H9 (cell line): ENCODE measurements around the gene MSRB1. TPM values are rescaled to one million over a fixed set of nuclear protein-coding genes. Genes with fewer than 3 reads are reported as not detected.

Experiments
- DNase-seq: peaks from one replicate; pipeline ENCODE4 v3.0.0-alpha.2; 2017
- H2AFZ ChIP-seq: one replicate; pipeline ENCODE4 v1.6.1; 2013; ENCODE audit warnings: mild to moderate bottlenecking, low read length, control low read depth, moderate library complexity
- H2AK5ac ChIP-seq: 2 replicates; pipeline ENCODE4 v1.6.1; 2013; ENCODE audit warnings: low read length, control low read depth, mixed read lengths; ENCODE audit not compliant: insufficient read length
- H2BK120ac ChIP-seq: one replicate; pipeline ENCODE4 v1.6.1; 2013; ENCODE audit warnings: low read depth, mild to moderate bottlenecking, low read length, control low read depth, inconsistent platforms; ENCODE audit not compliant: poor library complexity, severe bottlenecking
- H2BK12ac ChIP-seq: 2 replicates; pipeline ENCODE4 v1.6.1; 2013; ENCODE audit warnings: low read length, control low read depth, mixed read lengths, low read depth; ENCODE audit not compliant: insufficient read length
- H2BK15ac ChIP-seq: 2 replicates; pipeline ENCODE4 v1.6.1; 2013; ENCODE audit warnings: low read depth, low read length, control low read depth
- H2BK20ac ChIP-seq: one replicate; pipeline ENCODE4 v1.6.1; 2013; ENCODE audit warnings: low read depth, mild to moderate bottlenecking, low read length, control low read depth, inconsistent platforms; ENCODE audit not compliant: poor library complexity, severe bottlenecking
- H2BK5ac ChIP-seq: 2 replicates; pipeline ENCODE4 v1.6.1; 2013; ENCODE audit warnings: low read length, control low read depth, mixed read lengths; ENCODE audit not compliant: insufficient read length
- H3K14ac ChIP-seq: 2 replicates; pipeline ENCODE4 v1.6.1; 2013; ENCODE audit warnings: low read length, control low read depth; ENCODE audit not compliant: insufficient read depth
- H3K18ac ChIP-seq: 2 replicates; pipeline ENCODE4 v1.6.1; 2013; ENCODE audit warnings: low read depth, mild to moderate bottlenecking, mixed read lengths, low read length, control low read depth; ENCODE audit not compliant: insufficient read length
- H3K23ac ChIP-seq: 2 replicates; pipeline ENCODE4 v1.6.1; 2013; ENCODE audit warnings: low read length, control low read depth, mixed read lengths, low read depth; ENCODE audit not compliant: insufficient read length
- H3K23me2 ChIP-seq: 2 replicates; pipeline ENCODE4 v1.6.1; 2013; ENCODE audit warnings: low read depth, mild to moderate bottlenecking, mixed read lengths, low read length, control low read depth; ENCODE audit not compliant: insufficient read length, poor library complexity, severe bottlenecking
- H3K27ac ChIP-seq: 2 replicates; pipeline ENCODE4 v1.5.1; 2013; ENCODE audit warnings: low read length, control low read depth, mixed read lengths, low read depth; ENCODE audit not compliant: insufficient read length
- H3K27me3 ChIP-seq: 2 replicates; pipeline ENCODE4 v1.6.1; 2013; ENCODE audit warnings: low read length, control low read depth, inconsistent platforms; ENCODE audit not compliant: insufficient read depth
- H3K4ac ChIP-seq: 2 replicates; pipeline ENCODE4 v1.6.1; 2013; ENCODE audit warnings: low read depth, mild to moderate bottlenecking, control low read depth, inconsistent platforms, low read length, moderate library complexity
- H3K4me1 ChIP-seq: 2 replicates; pipeline ENCODE4 v1.6.1; 2013; ENCODE audit warnings: low read length, control low read depth, inconsistent platforms; ENCODE audit not compliant: insufficient read depth
- H3K4me2 ChIP-seq: 2 replicates; pipeline ENCODE4 v1.6.1; 2013; ENCODE audit warnings: low read length, control low read depth, mixed read lengths; ENCODE audit not compliant: insufficient read length, insufficient read depth
- H3K56ac ChIP-seq: 2 replicates; pipeline ENCODE4 v1.6.1; 2013; ENCODE audit warnings: low read depth, mild to moderate bottlenecking, mixed read lengths, low read length, control low read depth; ENCODE audit not compliant: insufficient read length
- H3K79me1 ChIP-seq: 2 replicates; pipeline ENCODE4 v1.6.1; 2013; ENCODE audit warnings: low read depth, mild to moderate bottlenecking, moderate library complexity, low read length, control low read depth, inconsistent platforms; ENCODE audit not compliant: insufficient read depth, poor library complexity, severe bottlenecking
- H3K79me2 ChIP-seq: 2 replicates; pipeline ENCODE4 v1.6.1; 2013; ENCODE audit warnings: low read length, control low read depth, inconsistent platforms; ENCODE audit not compliant: insufficient read depth
- H3K9ac ChIP-seq: 2 replicates; pipeline ENCODE4 v1.6.1; 2013; ENCODE audit warnings: low read length, control low read depth, mixed read lengths; ENCODE audit not compliant: insufficient read length; ENCODE audit errors: extremely low read depth
- H3K9me3 ChIP-seq: one replicate; pipeline ENCODE4 v1.6.1; 2013; ENCODE audit warnings: low read depth, low read length, inconsistent platforms; ENCODE audit not compliant: control insufficient read depth
- H3T11ph ChIP-seq: one replicate; pipeline ENCODE4 v1.6.1; 2013; ENCODE audit warnings: mild to moderate bottlenecking, low read length, control low read depth, inconsistent platforms
- H4K20me1 ChIP-seq: one replicate; pipeline ENCODE4 v1.6.1; 2013; ENCODE audit not compliant: control insufficient read depth, insufficient read length, insufficient read depth
- H4K5ac ChIP-seq: 2 replicates; pipeline ENCODE4 v1.6.1; 2013; ENCODE audit warnings: low read depth, mild to moderate bottlenecking, mixed read lengths, low read length, control low read depth; ENCODE audit not compliant: insufficient read length
- H4K8ac ChIP-seq: replicated peaks from 2 replicates; pipeline ENCODE4 v1.6.1; 2013; ENCODE audit warnings: low read length, control low read depth, mixed read lengths, low read depth; ENCODE audit not compliant: insufficient read length
- H4K91ac ChIP-seq: 2 replicates; pipeline ENCODE4 v1.6.1; 2013; ENCODE audit warnings: low read depth, mild to moderate bottlenecking, moderate library complexity, mixed read lengths, low read length, control low read depth; ENCODE audit not compliant: insufficient read length
- H3K27ac Mint-ChIP-seq, 3 experiments: 2 replicates in 2 of 3; 3 replicates in 1 of 3; pipeline ENCODE4 v1.8.0; 2020 to 2021; ENCODE audit warnings: mixed read lengths in 3 of 3, mild to moderate bottlenecking in 1 of 3, moderate library complexity in 1 of 3
- H3K27me3 Mint-ChIP-seq: 2 replicates; pipeline ENCODE4 v1.8.0; 2021; ENCODE audit warnings: low read depth, mild to moderate bottlenecking, moderate library complexity, mixed read lengths
- H3K36me3 Mint-ChIP-seq, 3 experiments: 2 replicates in 2 of 3; 3 replicates in 1 of 3; pipeline ENCODE4 v1.8.0; 2020 to 2021; ENCODE audit warnings: low read depth in 3 of 3, mixed read lengths in 3 of 3; ENCODE audit not compliant: insufficient read depth in 1 of 3
- H3K4me1 Mint-ChIP-seq, 2 experiments: 2 replicates each; pipeline ENCODE4 v1.8.0; 2020; ENCODE audit warnings: mixed read lengths in 2 of 2
- H3K4me3 Mint-ChIP-seq, 2 experiments: 2 replicates in 1 of 2; 3 replicates in 1 of 2; pipeline ENCODE4 v1.8.0; 2020 to 2021; ENCODE audit warnings: mild to moderate bottlenecking in 2 of 2, mixed read lengths in 2 of 2, moderate library complexity in 1 of 2
- H3K9me3 Mint-ChIP-seq, 2 experiments: 2 replicates in 1 of 2; 3 replicates in 1 of 2; pipeline ENCODE4 v1.8.0; 2020; ENCODE audit warnings: mild to moderate bottlenecking in 2 of 2, mixed read lengths in 2 of 2, moderate library complexity in 1 of 2
- WGBS: extraction: QIAGEN DNeasy Blood & Tissue Kit; methylation state at CpG from one replicate; pipeline ENCODE4 v1.1.7; 2013; ENCODE audit warnings: missing lambda C conversion rate, low lambda C conversion rate, mixed read lengths; ENCODE audit not compliant: insufficient read length; ENCODE audit errors: extremely low coverage; 5-methylcytosine and 5-hydroxymethylcytosine counted together
- total RNA-seq: library from RNA; stranded (reverse); gene quantifications from 2 replicates; pipeline ENCODE4 v1.2.1, GENCODE V29; 2021
- TF ChIP-seq, protein P1 (sequence below): fragments of 200-600 bp; sonication (generic); conservative IDR thresholded peaks from 3 replicates; pipeline ENCODE4 v1.8.0; 2021; ENCODE audit warnings: antibody characterized with exemption, mild to moderate bottlenecking

The MSRB1 gene
- total RNA-seq, 1 experiment from 2014 or later: 25.7 TPM

- H2BK5ac ChIP-seq: no peak overlapping the region
- H3T11ph ChIP-seq: no peak overlapping the region
- H2BK12ac ChIP-seq: no peak overlapping the region
- no peaks in the 10 kb centered on the region for H3K79me2 ChIP-seq
- no peaks in the 10 kb centered on the region for H3K23me2 ChIP-seq
- H3K9me3 ChIP-seq: no peaks in the 10 kb centered on the region
- H3K27ac Mint-ChIP-seq: no peak overlapping the region
- no peaks in the 10 kb centered on the region; a peak in 1 of 7 replicates for H3K36me3 Mint-ChIP-seq
- H3K4me2 ChIP-seq: no peak overlapping the region
- no peaks in the 10 kb centered on the region for H3K79me1 ChIP-seq
- no peaks in the 10 kb centered on the region for H4K20me1 ChIP-seq
- no peak overlapping the region for H2BK15ac ChIP-seq
- no peak overlapping the region for H3K56ac ChIP-seq
- H3K4me1 ChIP-seq: no peaks in the 10 kb centered on the region
- H3K27me3 Mint-ChIP-seq: peaks cover 1% of the 10 kb centered on the region; the same call in 1 of the 2 replicates
- no peak for DNase-seq
- peaks cover 0 to 3% of the 10 kb centered on the region in 2 experiments; a peak in 2 of 5 replicates for H3K9me3 Mint-ChIP-seq
- H4K91ac ChIP-seq: no peak overlapping the region
- H3K27ac ChIP-seq: no peak overlapping the region
- H3K9ac ChIP-seq: no peak overlapping the region
- peaks cover 4 to 5% of the 10 kb centered on the region in 2 experiments; a peak in 2 of 4 replicates for H3K4me1 Mint-ChIP-seq
- no peaks in the 10 kb centered on the region for H3K27me3 ChIP-seq
- H2AK5ac ChIP-seq: no peak overlapping the region
- H3K14ac ChIP-seq: no peak overlapping the region
- H3K23ac ChIP-seq: no peak overlapping the region
- TF ChIP-seq, protein P1, sequence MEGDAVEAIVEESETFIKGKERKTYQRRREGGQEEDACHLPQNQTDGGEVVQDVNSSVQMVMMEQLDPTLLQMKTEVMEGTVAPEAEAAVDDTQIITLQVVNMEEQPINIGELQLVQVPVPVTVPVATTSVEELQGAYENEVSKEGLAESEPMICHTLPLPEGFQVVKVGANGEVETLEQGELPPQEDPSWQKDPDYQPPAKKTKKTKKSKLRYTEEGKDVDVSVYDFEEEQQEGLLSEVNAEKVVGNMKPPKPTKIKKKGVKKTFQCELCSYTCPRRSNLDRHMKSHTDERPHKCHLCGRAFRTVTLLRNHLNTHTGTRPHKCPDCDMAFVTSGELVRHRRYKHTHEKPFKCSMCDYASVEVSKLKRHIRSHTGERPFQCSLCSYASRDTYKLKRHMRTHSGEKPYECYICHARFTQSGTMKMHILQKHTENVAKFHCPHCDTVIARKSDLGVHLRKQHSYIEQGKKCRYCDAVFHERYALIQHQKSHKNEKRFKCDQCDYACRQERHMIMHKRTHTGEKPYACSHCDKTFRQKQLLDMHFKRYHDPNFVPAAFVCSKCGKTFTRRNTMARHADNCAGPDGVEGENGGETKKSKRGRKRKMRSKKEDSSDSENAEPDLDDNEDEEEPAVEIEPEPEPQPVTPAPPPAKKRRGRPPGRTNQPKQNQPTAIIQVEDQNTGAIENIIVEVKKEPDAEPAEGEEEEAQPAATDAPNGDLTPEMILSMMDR: no peak
- no peak overlapping the region for H2BK20ac ChIP-seq
- H4K8ac ChIP-seq: no peak overlapping the region
- H4K5ac ChIP-seq: no peak overlapping the region
- no peak overlapping the region for H3K4ac ChIP-seq
- H3K18ac ChIP-seq: no peak overlapping the region
- H2AFZ ChIP-seq: no peak overlapping the region
- H3K4me3 Mint-ChIP-seq: no peak overlapping the region
- no CpG with 5 or more reads among the region's 7 CpGs for whole genome bisulfite sequencing
- H2BK120ac ChIP-seq: no peak overlapping the region
Observed at GRCh38 chr16:1950047-1950446, 7.0 kb upstream of the MSRB1 start.
